Neural crest cell (in vitro differentiated cells): ENCODE results near the gene SLC7A6. TPM values are rescaled to one million over a fixed set of nuclear protein-coding genes. Genes with fewer than 3 reads are reported as not detected.

Source experiments
- DNase-seq: peaks from one replicate; pipeline ENCODE4 v3.0.0; 2021; ENCODE audit warnings: low read depth, mixed read lengths, low spot score
- H3K27ac Mint-ChIP-seq: one replicate; pipeline ENCODE4 v1.8.0; 2021; ENCODE audit warnings: mild to moderate bottlenecking, mixed read lengths; ENCODE audit not compliant: unreplicated experiment
- H3K27me3 Mint-ChIP-seq: 2 replicates; pipeline ENCODE4 v1.8.0; 2021; ENCODE audit warnings: low read depth, mild to moderate bottlenecking, mixed read lengths
- H3K36me3 Mint-ChIP-seq: 2 replicates; pipeline ENCODE4 v1.8.0; 2021; ENCODE audit warnings: low read depth, mild to moderate bottlenecking, mixed read lengths
- H3K4me1 Mint-ChIP-seq: 2 replicates; pipeline ENCODE4 v1.8.0; 2021; ENCODE audit warnings: mixed read lengths
- H3K4me3 Mint-ChIP-seq: one replicate; pipeline ENCODE4 v1.8.0; 2021; ENCODE audit warnings: mild to moderate bottlenecking, mixed read lengths
- H3K9me3 Mint-ChIP-seq: 2 replicates; pipeline ENCODE4 v1.8.0; 2021; ENCODE audit warnings: mixed read lengths
- CTCF ChIP-seq: fragments of 200-600 bp; sonication (generic); conservative IDR thresholded peaks from 2 replicates; pipeline ENCODE4 v1.5.0; 2021; ENCODE audit warnings: antibody characterized with exemption, mild to moderate bottlenecking
- total RNA-seq: library from RNA; stranded (reverse); gene quantifications from 2 replicates; pipeline ENCODE4 v1.2.1, GENCODE V29; 2021

Gene SLC7A6
- total RNA-seq, 1 donor from 2014 or later: 41.7 TPM

- Mint-ChIP-seq H3K36me3 (no peaks in the 10 kb centered on the region), H3K27ac (no peak overlapping the region), H3K27me3 (no peaks in the 10 kb centered on the region), H3K4me3 (no peak overlapping the region), H3K4me1 (peaks cover 11% of the 10 kb centered on the region), H3K9me3 (no peaks in the 10 kb centered on the region)
- no peak for DNase-seq
- no peak for TF ChIP-seq CTCF
Observed at GRCh38 chr16:68270353-68270752, 6.0 kb downstream of the SLC7A6 start.

GRCh38 chr16:68272507-68273209, 8.3 kb downstream of the SLC7A6 start:
- Mint-ChIP-seq H3K9me3 (no peaks in the 10 kb centered on the region), H3K27ac (no peak overlapping the region), H3K4me3 (no peak overlapping the region), H3K4me1 (peaks cover 10% of the 10 kb centered on the region), H3K36me3 (no peaks in the 10 kb centered on the region), H3K27me3 (no peaks in the 10 kb centered on the region)
- TF ChIP-seq CTCF: no peak
- no peak for DNase-seq

GRCh38 chr16:68273459-68273858, 9.1 kb downstream of the SLC7A6 start:
- H3K36me3 Mint-ChIP-seq: no peaks in the 10 kb centered on the region
- H3K4me3 Mint-ChIP-seq: no peak overlapping the region
- H3K27me3 Mint-ChIP-seq: no peaks in the 10 kb centered on the region
- H3K4me1 Mint-ChIP-seq: peaks cover 5% of the 10 kb centered on the region
- no peak for DNase-seq
- no peak for TF ChIP-seq CTCF
- H3K27ac Mint-ChIP-seq: no peak overlapping the region
- H3K9me3 Mint-ChIP-seq: no peaks in the 10 kb centered on the region

- no peak overlapping the region for H3K27ac Mint-ChIP-seq
- H3K4me3 Mint-ChIP-seq: no peak overlapping the region
- TF ChIP-seq CTCF: no peak
- H3K4me1 Mint-ChIP-seq: peaks cover 5% of the 10 kb centered on the region
- H3K36me3 Mint-ChIP-seq: no peaks in the 10 kb centered on the region
- no peaks in the 10 kb centered on the region for H3K9me3 Mint-ChIP-seq
- no peak for DNase-seq
- H3K27me3 Mint-ChIP-seq: no peaks in the 10 kb centered on the region
Observed at GRCh38 chr16:68273896-68274295, 9.6 kb downstream of the SLC7A6 start.

GRCh38 chr16:68274441-68274840, 10.1 kb downstream of the SLC7A6 start:
- Mint-ChIP-seq H3K36me3 (no peaks in the 10 kb centered on the region), H3K4me3 (no peak overlapping the region), H3K4me1 (peaks cover 5% of the 10 kb centered on the region), H3K27me3 (no peaks in the 10 kb centered on the region), H3K9me3 (no peaks in the 10 kb centered on the region), H3K27ac (no peak overlapping the region)
- TF ChIP-seq CTCF: no peak
- no peak for DNase-seq
